ENCODE measurements around the gene RHOV.

GRCh38 chr15:40875991-40876730 is 2.1 kb upstream of the RHOV start:
- TF ChIP-seq CTCF (conservative IDR thresholded peaks at IDR 0.05 in 1 of 2, IDR thresholded peaks at IDR 0.05 in 1 of 2; ENCODE audit: low read depth in 1 of 2, low read length in 2 of 2) (no peak), EZH2 (IDR thresholded peaks at IDR 0.05; ENCODE audit: low read length, missing control alignments) (no peak)

Data from fibroblast of lung (primary cell).